Stimulated activated naive CD8-positive, alpha-beta T cell treated with anti-CD3 and anti-CD28 coated beads, Interleukin-15, Interleukin-2, amounts not matched to agents 100 ng/mL and 50 ng/mL, for 24 hours (primary cell): ENCODE results near the gene FAHD1.

Experiments
- H3K27ac Mint-ChIP-seq: one replicate; pipeline ENCODE4 v1.8.0; 2021; ENCODE audit warnings: mild to moderate bottlenecking, mixed read lengths
- H3K27me3 Mint-ChIP-seq: one replicate; pipeline ENCODE4 v1.8.0; 2021; ENCODE audit warnings: mixed read lengths
- H3K36me3 Mint-ChIP-seq: one replicate; pipeline ENCODE4 v1.8.0; 2021; ENCODE audit warnings: low read depth, mixed read lengths
- H3K4me1 Mint-ChIP-seq: one replicate; pipeline ENCODE4 v1.8.0; 2021; ENCODE audit warnings: low read depth, mixed read lengths
- H3K4me3 Mint-ChIP-seq: one replicate; pipeline ENCODE4 v1.8.0; 2021; ENCODE audit warnings: mild to moderate bottlenecking, mixed read lengths
- H3K9me3 Mint-ChIP-seq: one replicate; pipeline ENCODE4 v1.8.0; 2021; ENCODE audit warnings: mixed read lengths

The FAHD1 gene

GRCh38 chr16:1826691-1827573 is at the start of gene FAHD1, which contains the start of gene HAGH:
FAHD1 (plus strand) TSS chr16:1827206; CDS start chr16:1827239, 33 bp downstream.
HAGH (minus strand) TSS chr16:1826825; CDS start chr16:1826787, 38 bp downstream.
- H3K27me3 Mint-ChIP-seq: no peaks in the 10 kb centered on the region
- no peaks in the 10 kb centered on the region for H3K36me3 Mint-ChIP-seq
- peaks cover 48% of the 10 kb centered on the region for H3K4me1 Mint-ChIP-seq
- H3K4me3 Mint-ChIP-seq: peak within 1 kb of the TSS; percentile 88
- peak within 1 kb of the TSS; percentile 88 for H3K27ac Mint-ChIP-seq
- H3K9me3 Mint-ChIP-seq: no peaks in the 10 kb centered on the region

GRCh38 chr16:1777375-1778199 is 49.4 kb upstream of the FAHD1 start:
- no peaks in the 10 kb centered on the region for H3K36me3 Mint-ChIP-seq
- H3K27ac Mint-ChIP-seq: no peak overlapping the region
- no peaks in the 10 kb centered on the region for H3K27me3 Mint-ChIP-seq
- no peak overlapping the region for H3K4me3 Mint-ChIP-seq
- no peaks in the 10 kb centered on the region for H3K9me3 Mint-ChIP-seq
- H3K4me1 Mint-ChIP-seq: peaks cover 19% of the 10 kb centered on the region

- Mint-ChIP-seq H3K27ac (no peak overlapping the region), H3K4me3 (no peak overlapping the region), H3K36me3 (no peaks in the 10 kb centered on the region), H3K9me3 (no peaks in the 10 kb centered on the region), H3K4me1 (peaks cover 22% of the 10 kb centered on the region), H3K27me3 (no peaks in the 10 kb centered on the region)
Observed at GRCh38 chr16:1778200-1779179, 48.5 kb upstream of the FAHD1 start.

GRCh38 chr16:1779234-1779701 is 47.7 kb upstream of the FAHD1 start:
- H3K36me3 Mint-ChIP-seq: no peaks in the 10 kb centered on the region
- peaks cover 25% of the 10 kb centered on the region for H3K4me1 Mint-ChIP-seq
- no peaks in the 10 kb centered on the region for H3K27me3 Mint-ChIP-seq
- H3K27ac Mint-ChIP-seq: no peak overlapping the region
- H3K9me3 Mint-ChIP-seq: no peaks in the 10 kb centered on the region
- H3K4me3 Mint-ChIP-seq: no peak overlapping the region

GRCh38 chr16:1779741-1780676 is 47.0 kb upstream of the FAHD1 start:
- Mint-ChIP-seq H3K27me3 (no peaks in the 10 kb centered on the region), H3K36me3 (no peaks in the 10 kb centered on the region), H3K27ac (no peak overlapping the region), H3K4me3 (peak overlapping the region; percentile 84), H3K9me3 (no peaks in the 10 kb centered on the region), H3K4me1 (peaks cover 22% of the 10 kb centered on the region)

GRCh38 chr16:1780677-1781072 is 46.3 kb upstream of the FAHD1 start:
- Mint-ChIP-seq H3K4me1 (peaks cover 26% of the 10 kb centered on the region), H3K9me3 (no peaks in the 10 kb centered on the region), H3K36me3 (no peaks in the 10 kb centered on the region), H3K27ac (no peak overlapping the region), H3K27me3 (no peaks in the 10 kb centered on the region), H3K4me3 (peak overlapping the region; percentile 84)

- Mint-ChIP-seq H3K4me1 (peaks cover 26% of the 10 kb centered on the region), H3K36me3 (no peaks in the 10 kb centered on the region), H3K4me3 (peak overlapping the region; percentile 84), H3K27me3 (no peaks in the 10 kb centered on the region), H3K27ac (peak overlapping the region; percentile 63), H3K9me3 (no peaks in the 10 kb centered on the region)
Observed at GRCh38 chr16:1781254-1781653, 45.8 kb upstream of the FAHD1 start.

- peaks cover 26% of the 10 kb centered on the region for H3K4me1 Mint-ChIP-seq
- no peaks in the 10 kb centered on the region for H3K36me3 Mint-ChIP-seq
- H3K9me3 Mint-ChIP-seq: no peaks in the 10 kb centered on the region
- peak overlapping the region; percentile 84 for H3K4me3 Mint-ChIP-seq
- peak overlapping the region; percentile 63 for H3K27ac Mint-ChIP-seq
- no peaks in the 10 kb centered on the region for H3K27me3 Mint-ChIP-seq
Observed at GRCh38 chr16:1781758-1782407, 45.1 kb upstream of the FAHD1 start.

GRCh38 chr16:1782408-1783264 is 44.4 kb upstream of the FAHD1 start, which contains the start of the genes NUBP2 and SPSB3:
NUBP2 (plus strand) TSS chr16:1782960; CDS start chr16:1783021, 61 bp downstream.
SPSB3 (minus strand) TSS chr16:1782571; CDS start chr16:1781483, 1,088 bp downstream.
- Mint-ChIP-seq H3K9me3 (no peaks in the 10 kb centered on the region), H3K36me3 (no peaks in the 10 kb centered on the region), H3K27me3 (no peaks in the 10 kb centered on the region), H3K4me1 (peaks cover 26% of the 10 kb centered on the region), H3K4me3 (peak within 1 kb of the TSS; percentile 96), H3K27ac (peak within 1 kb of the TSS; percentile 86)

GRCh38 chr16:1784977-1785845 is 41.8 kb upstream of the FAHD1 start:
- Mint-ChIP-seq H3K9me3 (no peaks in the 10 kb centered on the region), H3K36me3 (peaks cover 5% of the 10 kb centered on the region), H3K4me3 (peak overlapping the region; percentile 45), H3K4me1 (peaks cover 26% of the 10 kb centered on the region), H3K27ac (no peak overlapping the region), H3K27me3 (no peaks in the 10 kb centered on the region)

GRCh38 chr16:1785846-1786170 is 41.2 kb upstream of the FAHD1 start:
- H3K36me3 Mint-ChIP-seq: peaks cover 5% of the 10 kb centered on the region
- H3K27ac Mint-ChIP-seq: no peak overlapping the region
- peaks cover 26% of the 10 kb centered on the region for H3K4me1 Mint-ChIP-seq
- no peaks in the 10 kb centered on the region for H3K27me3 Mint-ChIP-seq
- no peak overlapping the region for H3K4me3 Mint-ChIP-seq
- H3K9me3 Mint-ChIP-seq: no peaks in the 10 kb centered on the region
